ENCODE measurements around the gene SH3PXD2B.
A peak's percentile ranks its signal among the peaks of the same experiment; 100 is the strongest.
"Not testable (repeated sequence)": the region's sequence is repeated elsewhere in the genome, so short reads cannot be mapped to it uniquely, and the experiment has no call there.

The SH3PXD2B gene

GRCh38 chr5:172485511-172486202, 31.3 kb upstream of the SH3PXD2B start:
- DNase-seq (ENCODE audit: low read depth in 2 of 2): no peak

DNA sequence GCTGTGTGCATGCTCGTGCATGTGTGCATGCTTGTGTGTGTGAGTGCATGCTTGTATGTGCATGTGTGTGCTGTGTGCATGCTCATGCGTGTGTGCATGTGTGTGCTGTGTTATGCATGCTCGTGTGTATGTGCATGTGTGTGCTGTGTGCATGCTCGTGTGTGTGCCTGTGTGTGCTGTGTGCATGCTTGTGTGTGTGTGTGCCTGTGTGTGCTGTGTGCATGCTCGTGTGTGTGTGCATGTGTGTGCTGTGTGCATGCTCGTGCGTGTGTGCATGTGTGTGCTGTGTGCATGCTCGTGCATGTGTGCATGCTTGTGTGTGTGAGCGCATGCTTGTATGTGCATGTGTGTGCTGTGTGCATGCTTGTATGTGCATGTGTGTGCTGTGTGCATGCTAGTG, 30.3 kb upstream of the SH3PXD2B start:
- DNase-seq (ENCODE audit: low read depth in 2 of 2): no peak

GRCh38 chr5:172482156-172483020, 28.1 kb upstream of the SH3PXD2B start:
- no peak for DNase-seq (ENCODE audit: low read depth in 2 of 2)

DNA sequence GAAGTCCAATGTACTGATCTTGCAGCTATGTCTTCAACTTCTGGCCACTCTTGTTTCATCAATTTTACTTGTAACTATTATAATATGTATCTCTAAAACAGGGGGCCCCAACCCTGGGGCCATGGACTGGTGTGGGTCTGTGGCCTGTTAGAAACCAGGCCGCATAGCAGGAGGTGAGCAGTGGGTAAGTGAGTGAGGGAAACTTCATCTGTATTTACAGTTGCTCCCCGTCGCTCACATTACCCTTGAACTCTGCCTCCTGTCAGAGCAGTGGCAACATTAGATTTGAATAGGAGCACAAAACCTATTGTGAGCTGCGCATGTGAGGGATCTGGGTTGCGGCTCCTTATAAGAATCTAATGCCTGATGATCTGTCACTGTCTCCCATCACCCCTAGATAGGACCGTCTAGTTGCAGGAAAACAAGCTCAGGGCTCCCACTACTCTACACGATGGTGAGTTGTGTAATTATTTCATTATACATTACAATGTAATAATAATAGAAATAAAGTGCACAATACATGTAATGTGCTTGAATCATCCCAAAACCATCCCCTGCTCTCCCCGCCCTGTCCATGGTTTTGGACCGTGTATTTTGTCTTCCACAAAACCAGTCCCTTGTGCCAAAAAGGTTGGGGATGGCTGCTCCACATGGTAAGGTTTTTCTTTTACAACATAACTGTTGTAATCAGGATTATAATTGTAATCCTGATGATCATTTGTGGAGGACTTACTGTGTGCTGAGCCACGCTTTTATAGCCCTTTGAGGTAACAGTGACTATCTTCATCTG, 26.9 kb upstream of the SH3PXD2B start:
- no peak for DNase-seq (ENCODE audit: low read depth in 2 of 2)

GRCh38 chr5:172479784-172480115, 25.4 kb upstream of the SH3PXD2B start:
- DNase-seq (ENCODE audit: low read depth in 2 of 2): no peak

GRCh38 chr5:172479034-172479783, 24.9 kb upstream of the SH3PXD2B start:
- DNase-seq (ENCODE audit: low read depth in 2 of 2): peak; percentile 40 to 44

DNA sequence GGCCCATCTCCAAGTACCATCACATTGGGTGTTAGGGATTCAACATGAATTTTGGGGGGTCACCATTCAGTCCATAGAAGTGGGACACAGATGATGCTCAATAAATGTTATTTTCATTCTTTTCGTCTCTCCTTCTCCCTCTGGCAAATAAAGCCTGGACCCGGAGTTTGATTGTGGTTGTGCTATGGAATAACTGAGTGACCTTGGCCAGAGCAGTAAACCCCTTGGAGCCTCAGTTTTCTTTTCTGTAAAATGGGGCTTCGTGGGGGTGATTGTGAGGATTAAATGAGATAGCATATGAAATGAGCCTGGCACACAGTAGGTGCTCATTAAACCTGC, 24.3 kb upstream of the SH3PXD2B start:
- DNase-seq (ENCODE audit: low read depth in 2 of 2): not testable (repeated sequence)

DNA sequence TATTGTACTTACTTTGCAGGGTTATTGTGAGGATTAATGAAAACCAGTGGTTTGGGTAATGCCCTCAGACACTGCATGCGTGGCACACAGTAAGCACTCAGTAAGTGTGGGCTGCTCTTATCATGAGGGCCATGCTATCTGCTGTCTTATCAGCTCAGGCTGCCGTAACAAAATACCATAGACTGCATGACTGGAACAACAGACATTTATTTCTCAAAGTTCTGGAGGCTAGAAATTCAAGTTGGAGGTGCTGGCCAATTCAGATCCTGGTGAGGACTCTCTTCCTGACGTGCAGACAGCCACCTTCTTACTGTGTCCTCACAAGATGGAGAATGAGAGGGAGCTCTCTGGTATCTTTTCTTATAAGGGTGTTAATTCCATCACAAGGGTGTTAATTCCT, 23.9 kb upstream of the SH3PXD2B start:
- no peak for DNase-seq (ENCODE audit: low read depth in 2 of 2)

GRCh38 chr5:172477466-172477865, 23.1 kb upstream of the SH3PXD2B start:
- no peak for DNase-seq (ENCODE audit: low read depth in 2 of 2)

GRCh38 chr5:172474293-172474692, 20.0 kb upstream of the SH3PXD2B start:
- DNase-seq (ENCODE audit: low read depth in 2 of 2): no peak

- no peak for DNase-seq (ENCODE audit: low read depth in 2 of 2)
Observed at GRCh38 chr5:172473427-172473826, 19.1 kb upstream of the SH3PXD2B start.

DNA sequence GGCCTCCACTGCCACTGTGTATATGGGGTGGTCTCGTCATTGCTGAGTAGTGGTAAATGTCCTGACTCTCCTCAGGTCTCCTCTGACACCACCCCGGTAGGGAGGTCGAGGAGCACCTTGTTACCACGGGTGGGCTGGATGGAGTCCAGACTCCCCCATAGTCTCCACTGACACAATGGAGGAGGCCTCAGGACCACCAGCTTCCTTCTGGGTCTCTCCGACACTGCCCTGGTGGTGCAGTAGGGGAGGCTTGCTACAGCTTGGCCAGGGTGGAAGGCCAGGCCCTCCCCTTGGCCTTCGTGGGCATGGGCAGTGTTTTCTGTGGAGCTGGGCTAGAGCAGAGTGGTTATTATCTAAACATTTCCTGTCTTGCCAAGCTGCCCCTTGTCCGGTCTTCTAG, 15.4 kb upstream of the SH3PXD2B start:
- no peak for DNase-seq (ENCODE audit: low read depth in 2 of 2)

- DNase-seq (ENCODE audit: low read depth in 2 of 2): no peak
Observed at GRCh38 chr5:172466062-172466461, 11.7 kb upstream of the SH3PXD2B start.

DNA sequence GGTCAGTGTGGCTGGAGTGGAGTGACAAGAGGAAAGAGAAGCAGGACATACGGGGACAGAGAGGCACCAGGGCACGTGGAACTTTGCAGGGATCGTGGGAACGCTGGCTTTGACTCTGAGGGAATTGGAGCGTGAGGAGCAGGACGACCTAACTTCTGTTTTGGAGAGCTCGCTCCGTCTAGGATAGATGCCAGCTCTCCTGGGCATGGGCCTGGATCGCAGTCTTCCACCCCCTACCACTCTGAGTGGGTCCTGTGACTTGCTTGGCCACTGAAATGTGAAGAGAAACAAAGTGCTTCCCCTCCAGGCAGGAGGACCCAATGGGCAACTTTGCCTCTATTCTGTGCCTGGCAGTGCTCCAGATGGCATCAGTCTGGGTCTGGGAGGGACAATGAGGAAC, 8.7 kb upstream of the SH3PXD2B start:
- no peak for DNase-seq (ENCODE audit: low read depth in 2 of 2)

GRCh38 chr5:172459783-172460165, 5.4 kb upstream of the SH3PXD2B start:
- no peak for DNase-seq (ENCODE audit: low read depth in 2 of 2)

DNA sequence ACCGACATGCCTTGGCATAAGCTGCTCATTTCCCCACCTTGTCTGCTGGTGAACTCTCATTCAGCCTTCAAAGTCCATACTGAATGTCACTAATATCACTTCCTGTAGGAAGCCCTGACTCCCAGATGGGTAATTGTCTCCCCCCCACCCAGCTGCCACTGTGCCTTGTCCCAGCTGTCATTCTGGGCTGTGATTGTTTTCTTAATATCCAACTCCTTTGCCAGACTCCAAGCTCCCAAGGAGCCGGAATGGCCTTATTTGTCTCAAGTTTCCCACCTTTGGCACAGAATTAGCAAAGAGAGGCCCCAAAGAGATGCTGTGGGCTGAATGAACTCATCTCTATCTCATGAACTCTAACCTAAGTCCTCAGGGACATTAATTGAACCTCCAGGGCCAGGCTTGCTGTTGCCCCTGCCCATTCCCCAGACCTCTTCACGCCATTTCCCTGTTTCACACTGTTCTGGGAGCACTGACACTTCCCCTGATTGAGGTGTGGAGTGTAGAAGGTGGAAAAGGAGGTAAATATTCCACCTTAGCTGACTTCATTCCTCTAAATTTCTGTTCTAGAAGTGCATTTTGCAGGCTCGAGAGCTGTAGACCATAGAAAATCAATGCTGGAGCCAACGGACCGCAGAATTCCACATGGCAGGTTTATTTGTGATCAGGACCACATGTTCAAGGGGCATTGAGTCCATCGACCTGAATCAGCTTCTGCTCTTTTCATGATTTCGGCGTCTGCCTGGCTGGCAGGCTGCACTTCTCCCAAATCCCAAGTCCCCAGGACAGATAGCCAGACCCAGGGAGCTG, 4.9 kb upstream of the SH3PXD2B start:
- no peak for DNase-seq (ENCODE audit: low read depth in 2 of 2)

DNA sequence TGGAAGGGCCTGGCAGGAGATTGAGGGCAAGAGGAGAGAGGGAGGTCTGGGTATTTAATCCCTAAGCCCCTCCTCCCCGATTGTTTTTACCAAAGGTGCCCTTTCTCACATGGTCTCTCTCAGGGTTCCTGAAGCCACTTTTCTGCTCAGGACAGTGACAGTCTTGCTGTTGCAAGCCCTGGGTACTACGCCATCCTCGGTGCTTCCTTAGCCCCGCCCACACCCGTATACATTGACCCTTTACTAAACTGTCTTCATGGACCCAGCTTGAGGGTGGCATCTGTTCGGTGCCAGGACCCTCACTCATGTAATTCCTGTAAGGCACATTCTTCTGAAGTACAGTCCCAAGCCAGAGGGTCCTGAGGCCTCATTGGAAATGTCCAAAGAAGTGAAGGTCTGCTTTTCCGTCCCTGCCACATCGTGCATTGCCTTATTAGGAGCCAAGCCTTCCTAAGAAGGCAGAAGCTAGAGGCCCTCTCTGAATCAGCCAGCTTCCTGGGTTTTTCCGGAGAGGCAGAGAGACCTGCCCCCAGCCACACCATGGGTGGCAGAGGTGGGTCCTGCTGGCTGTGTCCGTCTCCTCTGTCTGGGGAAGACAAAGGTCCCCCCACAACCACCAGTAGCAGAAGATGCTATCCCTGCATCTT, 1.9 kb upstream of the SH3PXD2B start:
- no peak for DNase-seq (ENCODE audit: low read depth in 2 of 2)

- DNase-seq (ENCODE audit: low read depth in 2 of 2): no peak
Observed at GRCh38 chr5:172455511-172456061, 1.3 kb upstream of the SH3PXD2B start.

- DNase-seq (ENCODE audit: low read depth in 2 of 2): no peak
Observed at GRCh38 chr5:172455087-172455381, 709 bp upstream of the SH3PXD2B start.

GRCh38 chr5:172453986-172454357, 353 bp downstream of the SH3PXD2B start:
- DNase-seq (ENCODE audit: low read depth in 2 of 2): no peak

Measured in stimulated activated CD8-positive, alpha-beta memory T cell treated with anti-CD3 and anti-CD28 coated beads, Interleukin-15, amount 100 ng/mL, for 48 hours (primary cell).